Measurements from ENCODE around the gene KPNA3.
"Not testable (repeated sequence)": the region's sequence is repeated elsewhere in the genome, so short reads cannot be mapped to it uniquely, and the experiment has no call there.

KPNA3 gene

GRCh38 chr13:49781806-49782205 lies 10.7 kb downstream of the KPNA3 start:
- no peak overlapping the region for H3K4me3 ChIP-seq (ENCODE audit: low read depth, low read length)
- TF ChIP-seq CTCF (IDR thresholded peaks at IDR 0.05; ENCODE audit: low read depth, low read length, missing control alignments), result no peak
- no peak for DNase-seq (ENCODE audit: low read depth)
- in situ Hi-C loops (cut with HindIII; ENCODE audit: low sequenced_read_pairs), result no loop called here

GRCh38 chr13:49779721-49780120 lies 12.8 kb downstream of the KPNA3 start:
- no peak for TF ChIP-seq CTCF (IDR thresholded peaks at IDR 0.05; ENCODE audit: low read depth, low read length, missing control alignments)
- DNase-seq (ENCODE audit: low read depth), result no peak
- in situ Hi-C loops (cut with HindIII; ENCODE audit: low sequenced_read_pairs), result no loop called here
- no peak overlapping the region for H3K4me3 ChIP-seq (ENCODE audit: low read depth, low read length)

- DNase-seq (ENCODE audit: low read depth), result no peak
- in situ Hi-C loops (cut with HindIII; ENCODE audit: low sequenced_read_pairs), result no loop called here
- H3K4me3 ChIP-seq (ENCODE audit: low read depth, low read length), result no peak overlapping the region
- TF ChIP-seq CTCF (IDR thresholded peaks at IDR 0.05; ENCODE audit: low read depth, low read length, missing control alignments), result no peak
Observed at GRCh38 chr13:49777746-49778614, 14.5 kb downstream of the KPNA3 start.

GRCh38 chr13:49776871-49777270 lies 15.6 kb downstream of the KPNA3 start:
- no peak overlapping the region for H3K4me3 ChIP-seq (ENCODE audit: low read depth, low read length)
- DNase-seq (ENCODE audit: low read depth), result no peak
- no peak for TF ChIP-seq CTCF (IDR thresholded peaks at IDR 0.05; ENCODE audit: low read depth, low read length, missing control alignments)
- in situ Hi-C loops (cut with HindIII; ENCODE audit: low sequenced_read_pairs), result no loop called here

GRCh38 chr13:49774376-49775005 lies 18.0 kb downstream of the KPNA3 start:
- DNase-seq (ENCODE audit: low read depth), result no peak
- TF ChIP-seq CTCF (IDR thresholded peaks at IDR 0.05; ENCODE audit: low read depth, low read length, missing control alignments), result no peak
- no peak overlapping the region for H3K4me3 ChIP-seq (ENCODE audit: low read depth, low read length)
- in situ Hi-C loops (cut with HindIII; ENCODE audit: low sequenced_read_pairs), result no loop called here

GRCh38 chr13:49772828-49773227 lies 19.7 kb downstream of the KPNA3 start:
- in situ Hi-C loops (cut with HindIII; ENCODE audit: low sequenced_read_pairs), result no loop called here
- TF ChIP-seq CTCF (IDR thresholded peaks at IDR 0.05; ENCODE audit: low read depth, low read length, missing control alignments), result no peak
- no peak for DNase-seq (ENCODE audit: low read depth)
- H3K4me3 ChIP-seq (ENCODE audit: low read depth, low read length), result no peak overlapping the region

- DNase-seq (ENCODE audit: low read depth); in situ Hi-C loops (cut with HindIII; ENCODE audit: low sequenced_read_pairs); H3K4me3 ChIP-seq (ENCODE audit: low read depth, low read length): not testable (repeated sequence)
Observed at GRCh38 chr13:49761811-49762210, 30.7 kb downstream of the KPNA3 start.
